Panc1 (cell line): ENCODE results near the gene SMIM5. TPM values are rescaled to one million over a fixed set of nuclear protein-coding genes. Genes with fewer than 3 reads are reported as not detected.

Experiments
- ATAC-seq: fragments of 200-7000 bp; cut with Tn5 transposase; 2 replicates; pipeline ENCODE4 v1.9.1; 2020; ENCODE audit warnings: mild to moderate bottlenecking, moderate library complexity
- BruUV-seq: library from RNA; stranded (reverse); fragments of 400-500 nt; replicated peaks from 2 replicates; lab custom pipeline; 2021; lab: Mats Ljungman, UMichigan
- CTCF ChIA-PET: fragments of 300-600 bp; sonication (Branson Sonifier 250); formaldehyde crosslinking; loops from one replicate; lab custom pipeline; 2022; ENCODE audit warnings: antibody characterized with exemption; lab: Charles Lee
- POLR2A ChIA-PET: fragments of 300-600 bp; sonication (Branson Sonifier 250); formaldehyde crosslinking; loops from one replicate; lab custom pipeline; 2022; ENCODE audit warnings: antibody characterized with exemption; lab: Charles Lee
- DNase-seq: peaks from one replicate; pipeline ENCODE4 v3.0.0-alpha.2; 2010; ENCODE audit warnings: low read depth, low spot score
- H3K27ac ChIP-seq: 2 replicates; pipeline ENCODE4 v1.5.1; 2011; ENCODE audit warnings: mild to moderate bottlenecking, low read length, inconsistent platforms
- H3K27me3 ChIP-seq: fragments of 200-500 bp; sonication (Bioruptor generic); 2 replicates; pipeline ENCODE4 v1.6.0; 2014; ENCODE audit warnings: low read length, inconsistent platforms; ENCODE audit not compliant: control insufficient read depth, insufficient read depth
- H3K36me3 ChIP-seq: fragments of 200-500 bp; sonication (Bioruptor generic); 2 replicates; pipeline ENCODE4 v1.5.1; 2014; ENCODE audit warnings: inconsistent platforms, mild to moderate bottlenecking, low read length, moderate library complexity; ENCODE audit not compliant: control insufficient read depth, insufficient read depth
- H3K4me1 ChIP-seq: 2 replicates; pipeline ENCODE4 v1.5.1; 2011; ENCODE audit warnings: inconsistent platforms, mild to moderate bottlenecking, low read length, moderate library complexity; ENCODE audit not compliant: control insufficient read depth, insufficient read depth
- H3K4me3 ChIP-seq, 2 experiments: 2 replicates each; pipeline ENCODE4 v1.5.1; 2011 to 2012; ENCODE audit warnings: low read depth in 2 of 2, low read length in 2 of 2, mild to moderate bottlenecking in 2 of 2, inconsistent platforms in 1 of 2, moderate library complexity in 1 of 2
- H3K9me3 ChIP-seq: fragments of 200-500 bp; sonication (Bioruptor generic); 2 replicates; pipeline ENCODE4 v1.5.1; 2014; ENCODE audit warnings: low read depth, mild to moderate bottlenecking, inconsistent platforms, low read length, moderate library complexity; ENCODE audit not compliant: control insufficient read depth, insufficient read depth
- CTCF ChIP-seq: fragments of 450-650 bp; IDR thresholded peaks from 2 replicates; pipeline ENCODE4 v1.5.1; 2017; ENCODE audit warnings: mild to moderate bottlenecking
- POLR2AphosphoS5 ChIP-seq: IDR thresholded peaks from 2 replicates; pipeline ENCODE4 v1.6.1; 2012; ENCODE audit warnings: mild to moderate bottlenecking, low read depth, low read length, moderate library complexity
- REST ChIP-seq, 2 experiments: IDR thresholded peaks; 2 replicates each; pipeline ENCODE4 v1.6.1; 2011 to 2012; ENCODE audit warnings: low read depth in 2 of 2, control low read depth in 1 of 2, low read length in 1 of 2, mild to moderate bottlenecking in 1 of 2, moderate library complexity in 1 of 2; ENCODE audit not compliant: insufficient read depth in 1 of 2
- SIN3A ChIP-seq: IDR thresholded peaks from 2 replicates; pipeline ENCODE4 v1.6.1; 2012; ENCODE audit warnings: low read depth, mild to moderate bottlenecking, low read length, moderate library complexity, borderline replicate concordance; ENCODE audit not compliant: insufficient read depth
- TCF7L2 ChIP-seq: IDR thresholded peaks from 2 replicates; pipeline ENCODE4 v1.6.1; 2011; ENCODE audit warnings: mild to moderate bottlenecking, low read depth, low read length, inconsistent platforms
- in situ Hi-C: cut with HindIII; loops from 2 replicates; pipeline ENCODE4 v1.10.0; 2016; ENCODE audit warnings: low sequenced_read_pairs, low pct_unique_long_range_greater_than_20kb
- intact Hi-C: fragments of 100-400 bp; cut with micrococcal nuclease; formaldehyde crosslinking; loops from one replicate; pipeline ENCODE4 v1.10.0; 2022; ENCODE audit not compliant: unreplicated experiment
- total RNA-seq: library from RNA; stranded (reverse); gene quantifications from one replicate; pipeline ENCODE4 v1.2.1, GENCODE V29; 2021; ENCODE audit not compliant: unreplicated experiment

SMIM5 gene
- total RNA-seq, 1 experiment from 2014 or later = 0.10 TPM

GRCh38 chr17:75610103-75610984, 22.9 kb upstream of the SMIM5 start:
- TF ChIP-seq POLR2AphosphoS5 = no peak
- no peak for TF ChIP-seq REST (IDR thresholded peaks at IDR 0.05; ENCODE audit: insufficient read depth in 1 of 2, low read depth in 2 of 2, low read length in 1 of 2)
- TF ChIP-seq CTCF = no peak
- no peak for TF ChIP-seq TCF7L2
- TF ChIP-seq SIN3A = no peak
- ChIA-PET CTCF (interaction anchor here (0.7 to 1.1 kb wide), 2 partner anchors 14 to 53 kb away, joined by 3 to 5 read pairs; no protein-coding TSS in a partner anchor), POLR2A (interaction anchor here (0.7 kb wide), 1 partner anchor 166 kb away, joined by 10 read pairs; no protein-coding TSS in a partner anchor)
- ATAC-seq (0 out of 2 replicates have a peak, but pooled peaks have one; percentile 5), DNase-seq (no peak)
- Histone ChIP-seq H3K4me3 (no peak overlapping the region), H3K36me3 (no peaks in the 10 kb centered on the region), H3K9me3 (no peaks in the 10 kb centered on the region), H3K4me1 (no peaks in the 10 kb centered on the region), H3K27me3 (no peaks in the 10 kb centered on the region), H3K27ac (no peak overlapping the region)
- no TSS peak for BruUV-seq
- in situ Hi-C loops = no loop called here
- intact Hi-C loops = no loop called here

GRCh38 chr17:75611851-75612429, 21.3 kb upstream of the SMIM5 start:
- no peak for DNase-seq
- in situ Hi-C loops (no loop called here), intact Hi-C loops (no loop called here)
- H3K9me3 ChIP-seq = no peaks in the 10 kb centered on the region
- ChIA-PET POLR2A (no interaction called here), CTCF (interaction anchor here (0.6 to 0.7 kb wide), 2 partner anchors 42 to 67 kb away, joined by 4 read pairs; no protein-coding TSS in a partner anchor)
- H3K4me1 ChIP-seq = no peaks in the 10 kb centered on the region
- no TSS peak for BruUV-seq
- H3K27ac ChIP-seq = no peak overlapping the region
- no peak overlapping the region for H3K4me3 ChIP-seq
- no peaks in the 10 kb centered on the region for H3K36me3 ChIP-seq
- ATAC-seq = no peak
- no peaks in the 10 kb centered on the region for H3K27me3 ChIP-seq
- TF ChIP-seq TCF7L2 (no peak), SIN3A (no peak), REST (IDR thresholded peaks at IDR 0.05; ENCODE audit: insufficient read depth in 1 of 2, low read depth in 2 of 2, low read length in 1 of 2) (no peak), POLR2AphosphoS5 (no peak), CTCF (no peak)
